ENCODE data around the gene PRPF4.

GRCh38 chr9:113316030-113316429 is 40.6 kb downstream of the PRPF4 start:
- TF ChIP-seq, protein P1, sequence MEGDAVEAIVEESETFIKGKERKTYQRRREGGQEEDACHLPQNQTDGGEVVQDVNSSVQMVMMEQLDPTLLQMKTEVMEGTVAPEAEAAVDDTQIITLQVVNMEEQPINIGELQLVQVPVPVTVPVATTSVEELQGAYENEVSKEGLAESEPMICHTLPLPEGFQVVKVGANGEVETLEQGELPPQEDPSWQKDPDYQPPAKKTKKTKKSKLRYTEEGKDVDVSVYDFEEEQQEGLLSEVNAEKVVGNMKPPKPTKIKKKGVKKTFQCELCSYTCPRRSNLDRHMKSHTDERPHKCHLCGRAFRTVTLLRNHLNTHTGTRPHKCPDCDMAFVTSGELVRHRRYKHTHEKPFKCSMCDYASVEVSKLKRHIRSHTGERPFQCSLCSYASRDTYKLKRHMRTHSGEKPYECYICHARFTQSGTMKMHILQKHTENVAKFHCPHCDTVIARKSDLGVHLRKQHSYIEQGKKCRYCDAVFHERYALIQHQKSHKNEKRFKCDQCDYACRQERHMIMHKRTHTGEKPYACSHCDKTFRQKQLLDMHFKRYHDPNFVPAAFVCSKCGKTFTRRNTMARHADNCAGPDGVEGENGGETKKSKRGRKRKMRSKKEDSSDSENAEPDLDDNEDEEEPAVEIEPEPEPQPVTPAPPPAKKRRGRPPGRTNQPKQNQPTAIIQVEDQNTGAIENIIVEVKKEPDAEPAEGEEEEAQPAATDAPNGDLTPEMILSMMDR (IDR thresholded peaks at IDR 0.05; ENCODE audit: borderline replicate concordance, extremely low read depth, low read length, poor library complexity, severe bottlenecking), result no peak
- no peak for TF ChIP-seq EZH2 (IDR thresholded peaks at IDR 0.05; ENCODE audit: borderline replicate concordance, low read depth, low read length, severe bottlenecking)

Data from DND-41 (cell line).